IMR-90 (cell line): Measurements from ENCODE around the gene SIGLEC12. TPM values are rescaled to one million over a fixed set of nuclear protein-coding genes. Genes with fewer than 3 reads are reported as not detected.

Experiments
- ATAC-seq: fragments of 200-7000 bp; cut with Tn5 transposase; 2 replicates; pipeline ENCODE4 v1.9.1; 2020; ENCODE audit warnings: low read depth, mild to moderate bottlenecking, moderate library complexity
- BruUV-seq: library from RNA; stranded (reverse); fragments of 400-500 nt; replicated peaks from 2 replicates; lab custom pipeline; 2021; lab: Mats Ljungman, UMichigan
- CTCF ChIA-PET: fragments of 300-600 bp; formaldehyde crosslinking; extraction: SDS; loops from one replicate; lab custom pipeline; 2021; ENCODE audit warnings: antibody characterized with exemption; lab: Yijun Ruan, JAX
- POLR2A ChIA-PET: fragments of 300-600 bp; sonication (Branson Sonifier 250); formaldehyde crosslinking; loops from one replicate; lab custom pipeline; 2022; ENCODE audit warnings: antibody characterized with exemption; ENCODE audit not compliant: unreplicated experiment; lab: Charles Lee
- DNase-seq: peaks from one replicate; pipeline ENCODE4 v3.0.0; 2013
- H2AFZ ChIP-seq: replicated peaks from 2 replicates; pipeline ENCODE3; 2013; ENCODE audit warnings: low read length, mild to moderate bottlenecking; ENCODE audit not compliant: poor library complexity
- H2AK5ac ChIP-seq: 2 replicates; pipeline ENCODE4 v1.6.1; 2013; ENCODE audit warnings: low read depth, low read length, inconsistent platforms
- H2AK9ac ChIP-seq: replicated peaks from 2 replicates; pipeline ENCODE3; 2013; ENCODE audit warnings: mild to moderate bottlenecking, low read depth, low read length, moderate library complexity; ENCODE audit not compliant: poor library complexity
- H2BK120ac ChIP-seq: 2 replicates; pipeline ENCODE4 v1.6.1; 2013; ENCODE audit warnings: low read depth, low read length, inconsistent platforms
- H2BK15ac ChIP-seq: 3 replicates; pipeline ENCODE4 v1.6.1; 2013; ENCODE audit warnings: low read depth, low read length, inconsistent platforms
- H2BK20ac ChIP-seq: 2 replicates; pipeline ENCODE4 v1.6.1; 2013; ENCODE audit warnings: low read depth, mild to moderate bottlenecking, inconsistent platforms, low read length, moderate library complexity
- H2BK5ac ChIP-seq: 2 replicates; pipeline ENCODE4 v1.6.1; 2013; ENCODE audit warnings: mild to moderate bottlenecking, low read depth, low read length, inconsistent platforms; ENCODE audit not compliant: poor library complexity, severe bottlenecking
- H3K14ac ChIP-seq: replicated peaks from 2 replicates; pipeline ENCODE4 v1.6.1; 2013; ENCODE audit warnings: low read depth, low read length, inconsistent platforms
- H3K18ac ChIP-seq: 2 replicates; pipeline ENCODE4 v1.6.1; 2013; ENCODE audit warnings: low read depth, low read length, control low read depth
- H3K23ac ChIP-seq: 2 replicates; pipeline ENCODE4 v1.6.1; 2013; ENCODE audit warnings: low read depth, low read length, inconsistent platforms
- H3K27ac ChIP-seq: 2 replicates; pipeline ENCODE4 v1.5.1; 2013; ENCODE audit warnings: mild to moderate bottlenecking, control low read depth, low read length; ENCODE audit not compliant: insufficient read depth
- H3K27me3 ChIP-seq: 2 replicates; pipeline ENCODE4 v1.6.1; 2013; ENCODE audit warnings: low read length; ENCODE audit not compliant: control insufficient read depth, insufficient read depth
- H3K36me3 ChIP-seq: 2 replicates; pipeline ENCODE4 v1.6.1; 2013; ENCODE audit warnings: low read length, mixed read lengths; ENCODE audit not compliant: control insufficient read depth, insufficient read depth
- H3K4ac ChIP-seq: 2 replicates; pipeline ENCODE4 v1.6.1; 2013; ENCODE audit warnings: low read depth, low read length, inconsistent platforms
- H3K4me1 ChIP-seq: 2 replicates; pipeline ENCODE4 v1.6.1; 2013; ENCODE audit warnings: low read length, mixed read lengths; ENCODE audit not compliant: control insufficient read depth, insufficient read depth
- H3K4me2 ChIP-seq: 2 replicates; pipeline ENCODE4 v1.6.1; 2013; ENCODE audit warnings: low read depth, mild to moderate bottlenecking, control low read depth, low read length, moderate library complexity
- H3K4me3 ChIP-seq: 2 replicates; pipeline ENCODE4 v1.5.1; 2013; ENCODE audit warnings: low read depth, mild to moderate bottlenecking, control low read depth, low read length, moderate library complexity; ENCODE audit not compliant: insufficient read depth
- H3K56ac ChIP-seq: 2 replicates; pipeline ENCODE4 v1.6.1; 2013; ENCODE audit warnings: low read length, inconsistent platforms; ENCODE audit not compliant: insufficient read depth; ENCODE audit errors: extremely low read depth
- H3K79me1 ChIP-seq, 2 experiments: 2 replicates each; pipeline ENCODE4 v1.6.1; 2013; ENCODE audit warnings: low read length in 2 of 2, inconsistent platforms in 1 of 2, low read depth in 1 of 2
- H3K9ac ChIP-seq: 2 replicates; pipeline ENCODE4 v1.6.1; 2013; ENCODE audit warnings: low read depth, low read length, control low read depth
- H3K9me1 ChIP-seq: 2 replicates; pipeline ENCODE4 v1.6.1; 2013; ENCODE audit warnings: low read length, inconsistent platforms; ENCODE audit not compliant: insufficient read depth
- H3K9me3 ChIP-seq: 2 replicates; pipeline ENCODE4 v1.6.1; 2013; ENCODE audit warnings: low read length; ENCODE audit not compliant: control insufficient read depth, insufficient read depth
- H4K20me1 ChIP-seq: 2 replicates; pipeline ENCODE4 v1.6.1; 2013; ENCODE audit warnings: low read length, inconsistent platforms; ENCODE audit not compliant: insufficient read depth
- H4K5ac ChIP-seq: 2 replicates; pipeline ENCODE4 v1.6.1; 2013; ENCODE audit warnings: mild to moderate bottlenecking, low read depth, low read length, control low read depth
- H4K8ac ChIP-seq, 2 experiments: 2 replicates each; pipeline ENCODE4 v1.6.1; 2013; ENCODE audit warnings: low read depth in 2 of 2, low read length in 2 of 2, control low read depth in 1 of 2, inconsistent platforms in 1 of 2
- H4K91ac ChIP-seq: 2 replicates; pipeline ENCODE4 v1.6.1; 2013; ENCODE audit warnings: low read depth, low read length, inconsistent platforms; ENCODE audit not compliant: insufficient read depth
- CEBPB ChIP-seq: IDR thresholded peaks from 2 replicates; pipeline ENCODE4 v1.6.1; 2012; ENCODE audit warnings: low read depth, low read length, improper control_type of control experiment
- MAZ ChIP-seq: IDR thresholded peaks from 2 replicates; pipeline ENCODE4 v1.6.1; 2012; ENCODE audit warnings: low read depth, mild to moderate bottlenecking, low read length, improper control_type of control experiment, moderate library complexity, borderline replicate concordance
- NFE2L2 ChIP-seq: fragments of 150-350 bp; IDR thresholded peaks from 2 replicates; pipeline ENCODE4 v1.6.1; 2016; ENCODE audit warnings: low read depth, mild to moderate bottlenecking, low read length
- WGBS, 2 experiments: methylation state at CpG; one replicate each; pipeline versions ENCODE4 v1.1.5 to v1.1.7; 2013; ENCODE audit warnings: missing lambda C conversion rate in 2 of 2; ENCODE audit not compliant: insufficient read length in 1 of 2; ENCODE audit errors: extremely low coverage in 2 of 2; 5-methylcytosine and 5-hydroxymethylcytosine counted together
- dilution Hi-C: fragments of 300-500 bp; cut with HindIII; formaldehyde crosslinking; loops from one replicate; pipeline ENCODE4 v1.14.3; 2018; ENCODE audit warnings: low sequenced_read_pairs; ENCODE audit not compliant: unreplicated experiment
- in situ Hi-C: fragments of 300-500 bp; cut with MboI; formaldehyde crosslinking; loops from 3 replicates; pipeline ENCODE4 v1.14.3; 2019; ENCODE audit warnings: low sequenced_read_pairs, inconsistent platforms, mixed read lengths
- intact Hi-C: fragments of 100-400 bp; cut with micrococcal nuclease; formaldehyde crosslinking; loops from 2 replicates; pipeline ENCODE4 v1.10.0; 2022
- polyA plus RNA-seq, 3 experiments: library from polyadenylated mRNA; depleted of rRNA; stranded (reverse); fragments of >200 nt; gene quantifications; 2 replicates each; pipeline ENCODE4 v1.2.3, GENCODE V29; 2012; ENCODE audit warnings: low replicate concordance in 1 of 3
- total RNA-seq: library from RNA; depleted of rRNA; stranded (reverse); fragments of >200 nt; gene quantifications from 2 replicates; pipeline ENCODE4 v1.2.3, GENCODE V29; 2012

The SIGLEC12 gene
- total and polyA plus RNA-seq, 2 of the 4 experiments (the other 2 are of a cell fraction), result not detected

- Histone ChIP-seq H3K14ac (no peak overlapping the region), H4K5ac (no peak overlapping the region), H2AK9ac (no peak overlapping the region), H3K9me1 (no peaks in the 10 kb centered on the region), H3K27me3 (no peaks in the 10 kb centered on the region), H2BK15ac (no peak overlapping the region), H3K4me2 (no peak overlapping the region), H2AK5ac (no peak overlapping the region), H3K23ac (no peak overlapping the region), H3K9me3 (no peaks in the 10 kb centered on the region; the same call in 1 of the 2 replicates), H4K8ac (no peak overlapping the region), H3K4ac (no peak overlapping the region), H3K9ac (no peak overlapping the region), H3K27ac (no peak overlapping the region), H3K56ac (no peak overlapping the region), H2BK120ac (no peak overlapping the region), H3K18ac (no peak overlapping the region), H2BK5ac (no peak overlapping the region), H2AFZ (no peak overlapping the region), H2BK20ac (no peak overlapping the region), H3K4me3 (no peak overlapping the region), H3K36me3 (no peaks in the 10 kb centered on the region), H3K79me1 (no peaks in the 10 kb centered on the region), H4K91ac (no peak overlapping the region), H4K20me1 (no peaks in the 10 kb centered on the region), H3K4me1 (no peaks in the 10 kb centered on the region)
- dilution Hi-C loops (no loop called here), intact Hi-C loops (no loop called here), in situ Hi-C loops (no loop called here)
- DNase-seq, result no peak
- CTCF ChIA-PET, result no interaction called here
- ATAC-seq, result no peak
- TF ChIP-seq NFE2L2 (no peak), MAZ (no peak), CEBPB (no peak)
- WGBS, 2 experiments, result 61% methylated on average over 8 of the region's 11 CpGs; no CpG with 5 or more reads in 1 of the 2 experiments
- POLR2A ChIA-PET, result no interaction called here
- BruUV-seq, result no TSS peak
Measured at GRCh38 chr19:51457351-51458013, 44.1 kb downstream of the SIGLEC12 start.
